Activated CD4-positive, alpha-beta T cell treated with anti-CD3 and anti-CD28 coated beads, Interleukin-2, amount 50 U/mL, for 16 hours (primary cell): ENCODE measurements around the gene ASS1.
"Not testable (repeated sequence)": the region's sequence is repeated elsewhere in the genome, so short reads cannot be mapped to it uniquely, and the experiment has no call there.

Experiments
- DNase-seq: peaks from one replicate; pipeline ENCODE4 v3.0.0-alpha.2; 2020

Gene ASS1

GRCh38 chr9:130444565-130445221 lies at the start of gene ASS1:
ASS1 (plus strand) TSS chr9:130444961; CDS start chr9:130452229, 7,268 bp downstream.
- peak; percentile 14 for DNase-seq

GRCh38 chr9:130395810-130396435 lies 48.8 kb upstream of the ASS1 start:
- no peak for DNase-seq

GRCh38 chr9:130396581-130396980 lies 48.2 kb upstream of the ASS1 start:
- DNase-seq, result peak; percentile 7

- DNase-seq, result no peak
Measured at GRCh38 chr9:130398487-130399240, 46.1 kb upstream of the ASS1 start.

- DNase-seq, result no peak
Measured at GRCh38 chr9:130399768-130400167, 45.0 kb upstream of the ASS1 start.

- DNase-seq, result no peak
Measured at GRCh38 chr9:130400870-130401269, 43.9 kb upstream of the ASS1 start.

GRCh38 chr9:130401742-130402141 lies 43.0 kb upstream of the ASS1 start:
- DNase-seq, result not testable (repeated sequence)

GRCh38 chr9:130402243-130402642 lies 42.5 kb upstream of the ASS1 start:
- no peak for DNase-seq

GRCh38 chr9:130402645-130403440 lies 41.9 kb upstream of the ASS1 start:
- no peak for DNase-seq

- no peak for DNase-seq
Measured at GRCh38 chr9:130405657-130406257, 39.0 kb upstream of the ASS1 start.

GRCh38 chr9:130406278-130406895 lies 38.4 kb upstream of the ASS1 start:
- no peak for DNase-seq

- DNase-seq, result no peak
Measured at GRCh38 chr9:130407916-130408663, 36.7 kb upstream of the ASS1 start.

GRCh38 chr9:130408669-130409068 lies 36.1 kb upstream of the ASS1 start:
- DNase-seq, result no peak

- DNase-seq, result no peak
Measured at GRCh38 chr9:130409246-130409645, 35.5 kb upstream of the ASS1 start.

- DNase-seq, result no peak
Measured at GRCh38 chr9:130410443-130410842, 34.3 kb upstream of the ASS1 start.

GRCh38 chr9:130411566-130411915 lies 33.2 kb upstream of the ASS1 start:
- no peak for DNase-seq

- DNase-seq, result no peak
Measured at GRCh38 chr9:130414081-130414731, 30.6 kb upstream of the ASS1 start.

- no peak for DNase-seq
Measured at GRCh38 chr9:130414910-130415746, 29.6 kb upstream of the ASS1 start.

GRCh38 chr9:130417602-130418001 lies 27.2 kb upstream of the ASS1 start:
- no peak for DNase-seq

GRCh38 chr9:130418776-130419175 lies 26.0 kb upstream of the ASS1 start:
- no peak for DNase-seq
